HK-2 (cell line): ENCODE measurements around the gene NFIB.

Experiments used
- DNase-seq: peaks from one replicate; pipeline ENCODE4 v3.0.0-alpha.2; 2018; ENCODE audit not compliant: unreplicated experiment

The NFIB gene

GRCh38 chr9:14306672-14307660 lies 7.0 kb downstream of the NFIB start:
- no peak for DNase-seq

GRCh38 chr9:14306188-14306587 lies 7.8 kb downstream of the NFIB start:
- no peak for DNase-seq

GRCh38 chr9:14304259-14304658 lies 9.7 kb downstream of the NFIB start:
- DNase-seq: no peak

GRCh38 chr9:14303521-14303920 lies 10.4 kb downstream of the NFIB start:
- no peak for DNase-seq

GRCh38 chr9:14303100-14303499 lies 10.8 kb downstream of the NFIB start:
- DNase-seq: no peak

GRCh38 chr9:14302405-14302804 lies 11.5 kb downstream of the NFIB start:
- no peak for DNase-seq

GRCh38 chr9:14301583-14302021 lies 12.3 kb downstream of the NFIB start:
- no peak for DNase-seq

GRCh38 chr9:14301006-14301405 lies 12.9 kb downstream of the NFIB start:
- no peak for DNase-seq

GRCh38 chr9:14300588-14300987 lies 13.4 kb downstream of the NFIB start:
- DNase-seq: no peak

- no peak for DNase-seq
Measured at GRCh38 chr9:14300040-14300439, 13.9 kb downstream of the NFIB start.

GRCh38 chr9:14298601-14299022 lies 15.3 kb downstream of the NFIB start:
- DNase-seq: no peak

GRCh38 chr9:14296495-14297113 lies 17.3 kb downstream of the NFIB start:
- no peak for DNase-seq

GRCh38 chr9:14294659-14295058 lies 19.3 kb downstream of the NFIB start:
- DNase-seq: no peak

- DNase-seq: no peak
Measured at GRCh38 chr9:14293801-14294200, 20.1 kb downstream of the NFIB start.

- no peak for DNase-seq
Measured at GRCh38 chr9:14292181-14292739, 21.7 kb downstream of the NFIB start.

GRCh38 chr9:14289916-14290315 lies 24.0 kb downstream of the NFIB start:
- DNase-seq: no peak

GRCh38 chr9:14288433-14288832 lies 25.5 kb downstream of the NFIB start:
- DNase-seq: no peak

- no peak for DNase-seq
Measured at GRCh38 chr9:14286121-14286520, 27.8 kb downstream of the NFIB start.

GRCh38 chr9:14283276-14283675 lies 30.7 kb downstream of the NFIB start:
- no peak for DNase-seq

GRCh38 chr9:14281876-14282275 lies 32.1 kb downstream of the NFIB start:
- no peak for DNase-seq

GRCh38 chr9:14281136-14281795 lies 32.7 kb downstream of the NFIB start:
- DNase-seq: no peak

- DNase-seq: no peak
Measured at GRCh38 chr9:14279671-14280070, 34.3 kb downstream of the NFIB start.
